ENCODE data around the gene PARS2. TPM values are rescaled to one million over a fixed set of nuclear protein-coding genes. Genes with fewer than 3 reads are reported as not detected.
A peak's percentile ranks its signal among the peaks of the same experiment; 100 is the strongest.

PARS2 gene
- total and polyA plus RNA-seq, 5 donors: 2.0 to 3.7 (median 2.9) TPM

GRCh38 chr1:54748094-54748835 lies 16.1 kb downstream of the PARS2 start:
- no peaks in the 10 kb centered on the region for H3K27me3 ChIP-seq (ENCODE audit: control insufficient read depth, insufficient read depth)
- H3K9me3 ChIP-seq (ENCODE audit: control insufficient read depth, low read length): no peaks in the 10 kb centered on the region
- intact Hi-C loops (cut with DNase I): no loop called here
- WGBS: 80% methylated on average over 14 of the region's 14 CpGs
- DNase-seq: no peak
- no peaks in the 10 kb centered on the region for H3K4me1 ChIP-seq (ENCODE audit: control insufficient read depth, insufficient read depth, low read length)
- ATAC-seq: no peak
- no peak overlapping the region for H3K27ac ChIP-seq (ENCODE audit: low read length)
- H3K4me3 ChIP-seq (ENCODE audit: low read length): no peak overlapping the region

GRCh38 chr1:54745864-54746263 lies 18.5 kb downstream of the PARS2 start:
- intact Hi-C loops (cut with DNase I): no loop called here
- ATAC-seq (no peak), DNase-seq (no peak)
- H3K9me3 ChIP-seq (ENCODE audit: control insufficient read depth, low read length): no peaks in the 10 kb centered on the region
- H3K27me3 ChIP-seq (ENCODE audit: control insufficient read depth, insufficient read depth): no peaks in the 10 kb centered on the region
- 97% methylated on average over 4 of the region's 4 CpGs for WGBS
- H3K4me1 ChIP-seq (ENCODE audit: control insufficient read depth, insufficient read depth, low read length): no peaks in the 10 kb centered on the region
- no peak overlapping the region for H3K4me3 ChIP-seq (ENCODE audit: low read length)
- no peak overlapping the region for H3K27ac ChIP-seq (ENCODE audit: low read length)

- no peak overlapping the region for H3K27ac ChIP-seq (ENCODE audit: low read length)
- ATAC-seq (no peak), DNase-seq (no peak)
- no peaks in the 10 kb centered on the region for H3K4me1 ChIP-seq (ENCODE audit: control insufficient read depth, insufficient read depth, low read length)
- H3K27me3 ChIP-seq (ENCODE audit: control insufficient read depth, insufficient read depth): no peaks in the 10 kb centered on the region
- H3K4me3 ChIP-seq (ENCODE audit: low read length): no peak overlapping the region
- WGBS: 89% methylated on average over 6 of the region's 6 CpGs
- no peaks in the 10 kb centered on the region for H3K9me3 ChIP-seq (ENCODE audit: control insufficient read depth, low read length)
- intact Hi-C loops (cut with DNase I): no loop called here
Observed at GRCh38 chr1:54745274-54745673, 19.0 kb downstream of the PARS2 start.

- intact Hi-C loops (cut with DNase I): no loop called here
- H3K4me3 ChIP-seq (ENCODE audit: low read length): no peak overlapping the region
- no peaks in the 10 kb centered on the region for H3K4me1 ChIP-seq (ENCODE audit: control insufficient read depth, insufficient read depth, low read length)
- WGBS: 92% methylated on average over 3 of the region's 3 CpGs
- no peak overlapping the region for H3K27ac ChIP-seq (ENCODE audit: low read length)
- ATAC-seq: no peak
- H3K9me3 ChIP-seq (ENCODE audit: control insufficient read depth, low read length): no peaks in the 10 kb centered on the region
- H3K27me3 ChIP-seq (ENCODE audit: control insufficient read depth, insufficient read depth): no peaks in the 10 kb centered on the region
- DNase-seq: no peak
Observed at GRCh38 chr1:54744696-54745095, 19.6 kb downstream of the PARS2 start.

- no peaks in the 10 kb centered on the region for H3K9me3 ChIP-seq (ENCODE audit: control insufficient read depth, low read length)
- H3K27ac ChIP-seq (ENCODE audit: low read length): no peak overlapping the region
- ATAC-seq (no peak), DNase-seq (no peak)
- WGBS: 76% methylated on average over 12 of the region's 12 CpGs
- no peak overlapping the region for H3K4me3 ChIP-seq (ENCODE audit: low read length)
- intact Hi-C loops (cut with DNase I): no loop called here
- no peaks in the 10 kb centered on the region for H3K27me3 ChIP-seq (ENCODE audit: control insufficient read depth, insufficient read depth)
- no peaks in the 10 kb centered on the region for H3K4me1 ChIP-seq (ENCODE audit: control insufficient read depth, insufficient read depth, low read length)
Observed at GRCh38 chr1:54743416-54744226, 20.7 kb downstream of the PARS2 start.

- intact Hi-C loops (cut with DNase I): no loop called here
- Histone ChIP-seq H3K27me3 (ENCODE audit: control insufficient read depth, insufficient read depth) (no peaks in the 10 kb centered on the region), H3K27ac (ENCODE audit: low read length) (no peak overlapping the region), H3K4me3 (ENCODE audit: low read length) (no peak overlapping the region), H3K9me3 (ENCODE audit: control insufficient read depth, low read length) (no peaks in the 10 kb centered on the region), H3K4me1 (ENCODE audit: control insufficient read depth, insufficient read depth, low read length) (no peaks in the 10 kb centered on the region)
- ATAC-seq (no peak), DNase-seq (no peak)
- 47% methylated on average over 4 of the region's 4 CpGs for WGBS
Observed at GRCh38 chr1:54742282-54742681, 22.0 kb downstream of the PARS2 start.

GRCh38 chr1:54741531-54741930 lies 22.8 kb downstream of the PARS2 start:
- no peak for ATAC-seq
- Histone ChIP-seq H3K4me3 (ENCODE audit: low read length) (no peak overlapping the region), H3K4me1 (ENCODE audit: control insufficient read depth, insufficient read depth, low read length) (no peaks in the 10 kb centered on the region), H3K27ac (ENCODE audit: low read length) (no peak overlapping the region), H3K27me3 (ENCODE audit: control insufficient read depth, insufficient read depth) (no peaks in the 10 kb centered on the region), H3K9me3 (ENCODE audit: control insufficient read depth, low read length) (no peaks in the 10 kb centered on the region)
- WGBS: 81% methylated on average over 4 of the region's 4 CpGs
- intact Hi-C loops (cut with DNase I): no loop called here
- no peak for DNase-seq

GRCh38 chr1:54738244-54738643 lies 26.1 kb downstream of the PARS2 start:
- Histone ChIP-seq H3K4me3 (ENCODE audit: low read length) (no peak overlapping the region), H3K27me3 (ENCODE audit: control insufficient read depth, insufficient read depth) (no peaks in the 10 kb centered on the region), H3K9me3 (ENCODE audit: control insufficient read depth, low read length) (no peaks in the 10 kb centered on the region), H3K4me1 (ENCODE audit: control insufficient read depth, insufficient read depth, low read length) (no peaks in the 10 kb centered on the region), H3K27ac (ENCODE audit: low read length) (no peak overlapping the region)
- WGBS: 83% methylated on average over 6 of the region's 6 CpGs
- ATAC-seq (no peak), DNase-seq (no peak)
- intact Hi-C loops (cut with DNase I): no loop called here

- no peak overlapping the region for H3K27ac ChIP-seq (ENCODE audit: low read length)
- DNase-seq (no peak), ATAC-seq (peak in 1 of 2 donors; percentile 24)
- no peaks in the 10 kb centered on the region for H3K4me1 ChIP-seq (ENCODE audit: control insufficient read depth, insufficient read depth, low read length)
- H3K27me3 ChIP-seq (ENCODE audit: control insufficient read depth, insufficient read depth): no peaks in the 10 kb centered on the region
- intact Hi-C loops (cut with DNase I): no loop called here
- 93% methylated on average over 5 of the region's 5 CpGs for WGBS
- no peak overlapping the region for H3K4me3 ChIP-seq (ENCODE audit: low read length)
- no peaks in the 10 kb centered on the region for H3K9me3 ChIP-seq (ENCODE audit: control insufficient read depth, low read length)
Observed at GRCh38 chr1:54736685-54737084, 27.6 kb downstream of the PARS2 start.

GRCh38 chr1:54728027-54728426 lies 36.3 kb downstream of the PARS2 start:
- Histone ChIP-seq H3K4me3 (ENCODE audit: low read length) (no peak overlapping the region), H3K9me3 (ENCODE audit: control insufficient read depth, low read length) (no peaks in the 10 kb centered on the region), H3K4me1 (ENCODE audit: control insufficient read depth, insufficient read depth, low read length) (no peaks in the 10 kb centered on the region), H3K27ac (ENCODE audit: low read length) (no peak overlapping the region), H3K27me3 (ENCODE audit: control insufficient read depth, insufficient read depth) (no peaks in the 10 kb centered on the region)
- WGBS: 82% methylated on average over 3 of the region's 3 CpGs
- no peak for ATAC-seq
- intact Hi-C loops (cut with DNase I): no loop called here
- no peak for DNase-seq

GRCh38 chr1:54724771-54725170 lies 39.6 kb downstream of the PARS2 start:
- H3K4me1 ChIP-seq (ENCODE audit: control insufficient read depth, insufficient read depth, low read length): no peaks in the 10 kb centered on the region
- no peaks in the 10 kb centered on the region for H3K27me3 ChIP-seq (ENCODE audit: control insufficient read depth, insufficient read depth)
- DNase-seq (no peak), ATAC-seq (no peak)
- no peaks in the 10 kb centered on the region for H3K9me3 ChIP-seq (ENCODE audit: control insufficient read depth, low read length)
- H3K4me3 ChIP-seq (ENCODE audit: low read length): no peak overlapping the region
- H3K27ac ChIP-seq (ENCODE audit: low read length): no peak overlapping the region
- intact Hi-C loops (cut with DNase I): no loop called here
- WGBS: 100% methylated on average over 1 of the region's 1 CpG
